HG03457 (cell line): ENCODE data around the gene CREB5.

Experiments used
- ATAC-seq: cut with Tn5 transposase; IDR thresholded peaks from one replicate; pipeline ENCODE4 v1.9.1; 2021; ENCODE audit warnings: moderate number of reproducible peaks; ENCODE audit not compliant: unreplicated experiment

Gene CREB5

DNA sequence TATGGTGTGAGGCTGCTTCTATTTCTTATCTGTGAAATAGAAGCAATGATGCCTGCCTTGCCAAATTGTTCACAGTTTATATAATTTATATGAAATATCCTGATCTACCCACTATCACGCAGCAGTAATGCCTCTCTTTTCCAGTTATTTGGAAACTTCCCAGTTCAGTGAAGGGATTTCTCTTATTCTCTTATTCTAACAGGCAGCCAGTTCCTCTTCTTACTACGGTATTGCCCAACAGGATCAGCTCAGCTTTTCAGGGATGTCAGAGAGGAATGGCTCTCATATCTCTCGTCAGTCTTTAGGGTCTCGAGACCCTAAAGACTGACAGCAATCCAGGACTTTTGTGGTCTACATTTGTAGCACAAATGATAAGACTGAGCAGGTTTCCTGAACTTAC, 215.6 kb downstream of the CREB5 start:
- ATAC-seq, result no peak

DNA sequence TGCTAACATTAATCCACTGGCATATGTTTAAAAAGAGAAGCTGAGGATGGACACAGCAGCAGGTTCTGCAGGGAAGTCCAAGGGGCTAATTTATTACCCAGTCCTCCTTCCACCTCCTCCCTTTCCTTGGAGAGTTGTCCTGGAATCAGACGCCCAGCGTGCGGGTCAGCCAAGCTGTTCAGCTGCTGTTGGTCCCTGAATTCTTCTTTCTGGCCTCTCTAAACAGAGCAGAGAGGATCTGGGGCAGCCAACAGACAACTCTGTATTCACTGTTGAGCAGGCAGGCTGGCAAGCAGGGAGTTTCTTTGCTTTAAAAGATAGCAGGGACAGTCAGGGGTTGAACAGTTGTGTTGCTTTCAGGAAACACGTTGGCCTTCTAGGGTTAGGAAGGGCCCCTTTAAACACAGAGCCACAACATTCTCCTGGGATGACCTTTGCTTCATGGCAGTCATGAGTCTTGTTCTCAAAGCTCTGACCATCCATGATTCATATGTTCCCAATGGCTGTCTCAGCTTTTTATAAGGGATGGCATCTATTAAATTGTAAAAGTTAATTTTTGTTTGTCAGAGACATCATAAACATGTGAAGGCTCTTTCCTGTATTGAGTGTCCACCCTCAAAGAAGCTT, 217.0 kb downstream of the CREB5 start:
- ATAC-seq, result no peak

DNA sequence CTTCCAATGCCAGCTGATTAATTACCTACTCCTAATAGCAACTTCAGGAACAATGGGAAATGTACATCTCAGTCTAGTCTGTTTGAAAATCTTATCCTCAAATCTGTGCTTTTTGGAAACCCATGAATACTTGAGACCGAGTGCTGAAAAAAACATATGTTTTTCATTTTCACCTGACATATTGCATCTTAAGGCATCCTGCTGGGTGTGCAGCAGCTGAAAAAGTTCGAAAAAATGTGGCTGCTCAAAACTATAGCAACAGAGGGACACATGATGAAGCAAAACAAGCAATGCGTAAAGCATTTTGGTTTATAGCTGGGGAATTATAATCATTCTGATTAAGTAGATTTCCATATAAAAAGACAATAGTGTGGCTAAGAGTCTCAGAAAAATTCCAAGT, 218.0 kb downstream of the CREB5 start:
- ATAC-seq, result no peak

DNA sequence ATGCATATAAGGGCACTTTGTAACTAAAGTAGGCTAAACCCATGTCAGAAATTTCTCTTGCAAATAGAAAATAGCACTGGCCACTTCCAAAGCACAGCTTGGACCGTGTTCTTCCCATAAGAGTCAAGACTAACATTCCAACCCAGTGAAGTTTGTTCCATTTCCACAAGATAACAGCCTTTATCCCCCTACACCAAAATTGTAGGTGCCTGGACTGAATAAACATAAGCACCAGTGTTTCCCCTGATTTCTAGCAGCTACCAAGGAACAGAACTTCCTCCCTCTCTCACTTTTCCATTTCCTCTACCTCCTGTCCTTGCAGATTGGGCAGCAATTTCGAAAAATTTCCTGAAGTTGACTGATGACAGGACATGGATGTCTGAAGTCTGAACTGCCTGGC, 219.7 kb downstream of the CREB5 start:
- ATAC-seq, result no peak

DNA sequence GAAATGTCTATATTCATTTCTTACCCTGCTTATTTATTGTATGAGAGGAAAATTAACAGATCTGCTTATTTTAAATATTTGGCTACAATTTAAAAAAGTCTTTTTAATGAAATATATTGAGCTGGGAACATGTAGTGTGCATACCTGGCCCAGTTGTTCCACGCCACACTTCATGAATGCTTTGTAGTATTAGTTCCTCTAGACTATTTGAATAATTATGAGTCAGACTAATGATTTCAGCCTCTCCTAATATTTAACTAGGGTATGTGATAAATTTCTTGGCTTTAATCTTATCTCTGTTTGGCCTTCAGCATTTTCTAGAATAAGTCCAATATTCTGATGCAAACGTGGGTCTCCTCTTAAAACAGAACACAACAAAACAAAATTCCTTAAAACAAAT, 226.6 kb downstream of the CREB5 start:
- no peak for ATAC-seq

DNA sequence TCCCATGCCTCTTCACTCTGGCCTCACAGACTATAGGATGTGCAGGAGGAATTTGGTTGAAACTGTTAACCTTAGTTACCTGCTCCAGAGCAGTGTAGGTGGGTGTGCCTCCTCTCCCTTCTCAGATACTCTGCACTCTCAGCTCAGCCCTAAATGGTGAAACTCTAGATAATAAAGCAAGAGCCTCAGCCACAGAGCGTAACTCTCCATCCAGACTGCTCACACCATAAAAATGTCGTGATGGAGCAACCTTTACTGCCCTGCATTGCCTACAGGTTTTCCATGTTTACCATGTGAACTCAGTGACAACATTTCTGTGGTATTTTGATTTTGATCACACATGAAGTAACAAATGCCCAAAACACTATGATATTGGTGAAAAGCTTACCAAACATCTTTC, 227.7 kb downstream of the CREB5 start:
- ATAC-seq, result no peak

DNA sequence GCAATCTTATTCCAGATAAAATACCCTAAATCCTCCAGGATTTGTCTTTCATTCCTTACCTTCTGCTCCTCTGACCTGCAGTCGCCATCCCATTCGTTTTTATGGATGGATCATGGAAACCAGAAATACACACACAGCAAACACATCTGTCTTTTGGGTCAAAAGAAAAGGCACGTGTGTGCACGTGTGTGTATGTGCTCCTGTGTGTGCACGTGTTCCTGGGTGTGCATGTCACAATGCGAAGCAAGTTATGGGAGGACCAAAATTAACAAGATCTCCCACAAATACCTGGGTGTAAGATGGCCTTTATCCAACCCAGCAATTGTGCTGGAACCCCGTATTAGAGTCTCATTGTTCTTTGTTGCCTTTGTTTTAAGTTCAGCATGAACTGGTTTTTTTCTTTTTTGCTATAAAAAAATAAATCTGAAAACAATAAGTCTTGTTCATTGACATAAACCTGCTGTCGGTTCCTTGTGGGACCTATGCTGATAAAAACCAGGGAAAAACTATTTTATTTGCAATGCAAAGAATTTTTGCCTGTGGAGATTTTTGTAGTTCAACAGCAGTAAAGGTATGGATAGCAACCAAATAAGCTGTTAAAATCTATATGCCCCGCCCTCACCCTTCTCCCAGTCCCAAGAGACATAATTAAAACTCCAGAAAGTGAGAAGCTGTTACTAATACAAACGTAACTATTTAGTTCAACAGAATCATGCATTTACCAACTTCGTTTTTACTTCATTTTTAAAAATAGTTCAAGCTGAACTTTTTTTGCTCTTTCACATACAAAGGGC, 229.6 kb downstream of the CREB5 start:
- no peak for ATAC-seq

DNA sequence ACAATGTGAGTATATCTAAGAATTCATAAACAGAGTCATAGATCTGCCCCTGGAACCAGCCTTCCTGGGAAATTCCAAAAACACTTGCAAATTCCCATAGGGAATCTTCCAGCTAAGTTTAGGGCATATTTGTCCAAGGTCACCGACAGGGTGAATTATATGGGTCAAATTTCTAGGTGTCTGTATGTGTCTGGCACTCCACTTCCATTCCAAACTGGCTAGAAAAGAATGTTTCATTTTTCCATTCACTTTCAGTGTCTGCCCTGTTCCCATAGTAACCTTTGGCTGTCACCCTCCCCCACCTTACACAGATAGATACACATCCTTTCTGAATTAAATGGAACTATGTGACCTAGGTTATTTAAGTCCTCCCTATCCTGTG, 230.9 kb downstream of the CREB5 start:
- no peak for ATAC-seq

DNA sequence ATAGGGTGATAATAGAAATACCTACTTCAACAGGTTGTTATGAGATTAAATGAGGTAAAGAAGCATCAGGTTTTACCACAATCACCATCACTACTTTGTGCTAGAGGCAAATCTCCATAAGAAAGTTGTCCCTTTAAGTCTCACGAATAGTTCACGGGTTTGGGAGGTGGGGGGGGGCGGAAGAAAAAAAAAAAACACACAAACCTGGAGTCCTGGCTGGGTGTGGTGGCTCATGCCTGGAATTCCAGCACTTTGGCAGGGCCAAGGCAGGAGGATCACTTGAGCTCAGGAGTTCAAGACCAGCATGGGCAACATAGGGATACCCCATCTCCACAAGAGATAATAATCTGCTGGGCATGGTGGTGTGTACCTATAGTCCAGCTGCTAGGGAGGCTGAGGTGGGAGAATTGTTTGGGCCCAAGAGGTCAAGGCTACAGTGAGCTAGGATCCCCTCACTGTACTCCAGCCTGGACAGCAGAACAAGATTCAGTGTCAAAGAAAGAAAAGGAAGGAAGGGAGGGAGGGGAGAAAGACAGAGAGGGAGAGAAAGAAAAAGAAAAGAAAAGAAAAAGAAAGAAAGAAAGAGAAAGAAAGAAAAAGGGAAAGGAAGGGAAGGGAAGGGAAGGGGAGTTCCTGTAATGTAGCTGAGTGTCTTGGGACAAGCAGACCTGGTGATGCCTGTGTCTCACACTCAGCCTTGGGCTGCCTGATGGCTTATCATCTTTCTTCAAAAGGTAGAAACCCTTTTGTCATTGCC, 231.4 kb downstream of the CREB5 start:
- ATAC-seq, result no peak

DNA sequence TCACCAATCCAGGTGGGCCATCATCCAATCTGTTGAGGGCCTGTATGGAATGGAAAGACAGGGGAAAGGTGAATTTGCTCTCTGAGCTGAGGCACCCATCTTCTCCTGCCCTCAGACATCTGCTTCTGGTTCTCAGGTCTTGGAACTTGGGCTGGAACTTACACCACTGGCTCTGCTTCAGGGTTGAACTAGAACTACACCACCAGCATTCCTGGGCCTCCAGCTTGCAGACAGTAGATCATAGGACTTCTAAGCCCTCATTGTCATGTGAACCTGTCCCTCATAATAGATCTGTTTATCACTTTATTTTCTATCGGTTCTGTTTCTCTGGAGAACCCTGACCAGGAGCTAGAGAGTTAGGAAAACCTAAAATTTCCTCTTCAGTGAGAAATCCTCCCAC, 233.5 kb downstream of the CREB5 start:
- no peak for ATAC-seq

DNA sequence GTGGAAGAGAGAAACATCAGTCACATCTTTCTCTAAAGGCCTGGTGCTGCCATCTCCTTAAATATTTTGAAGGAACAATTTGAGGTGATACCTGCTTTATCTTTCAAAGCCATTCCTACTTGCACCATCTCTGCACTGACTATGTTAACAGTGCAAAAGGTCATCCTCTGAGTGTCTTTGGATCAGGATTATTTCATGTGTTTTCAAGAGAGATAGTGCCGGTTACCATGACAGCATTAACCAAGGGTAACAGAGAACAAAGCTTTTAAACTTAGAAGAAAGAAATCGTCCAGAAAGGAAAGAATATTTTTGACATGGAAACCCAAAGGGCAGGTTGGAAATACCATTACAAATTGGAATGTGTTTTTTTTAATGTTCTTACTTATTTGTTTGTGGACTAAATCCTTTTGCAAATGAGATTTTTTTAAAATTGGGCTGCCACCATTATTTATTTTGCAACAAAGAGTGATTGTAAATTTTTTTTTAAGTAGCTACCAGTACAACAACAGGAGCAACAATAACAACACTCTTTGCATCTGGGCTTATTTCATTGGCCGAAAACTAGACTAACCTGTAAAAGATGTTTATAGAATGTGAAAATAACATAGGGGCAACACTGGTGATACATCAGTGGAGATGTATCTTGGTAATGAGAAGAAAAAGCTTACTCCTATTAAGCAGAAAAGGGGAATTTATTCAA, 234.2 kb downstream of the CREB5 start:
- ATAC-seq, result no peak

DNA sequence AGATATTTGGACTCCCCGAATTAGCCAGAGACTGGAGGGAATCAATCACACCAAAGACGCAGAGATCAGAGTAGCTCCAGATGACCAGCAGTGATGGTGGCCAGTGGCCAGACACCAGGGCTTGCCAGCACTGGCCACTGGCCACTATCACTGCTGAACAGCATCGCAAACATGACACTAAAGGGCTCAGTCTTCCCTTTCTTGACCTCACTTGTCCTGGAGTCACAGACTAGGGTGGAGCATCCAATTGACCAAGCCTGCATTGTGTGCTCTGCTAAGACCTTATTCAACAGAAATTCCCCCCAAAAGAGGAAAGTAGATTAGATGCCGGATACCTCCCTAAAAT, 234.7 kb downstream of the CREB5 start:
- ATAC-seq, result no peak

DNA sequence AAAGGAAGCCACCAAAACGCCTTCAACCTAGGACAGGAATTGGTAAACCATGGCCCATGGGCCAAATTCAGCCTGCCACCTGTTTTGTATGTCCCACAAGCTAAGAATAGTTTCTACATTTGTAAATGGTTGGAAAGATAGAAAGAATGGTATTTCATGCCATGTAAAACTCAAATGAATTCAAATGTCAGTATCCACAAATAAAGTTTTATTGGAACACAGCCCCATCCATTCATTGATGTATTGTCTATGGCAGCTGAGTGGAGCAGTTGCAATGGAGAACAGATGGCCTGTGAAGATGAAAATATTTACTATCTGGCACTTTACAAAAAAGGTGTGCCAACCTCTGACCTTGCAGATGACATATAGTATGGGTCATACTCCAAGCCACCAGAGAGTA, 236.9 kb downstream of the CREB5 start:
- ATAC-seq, result no peak

DNA sequence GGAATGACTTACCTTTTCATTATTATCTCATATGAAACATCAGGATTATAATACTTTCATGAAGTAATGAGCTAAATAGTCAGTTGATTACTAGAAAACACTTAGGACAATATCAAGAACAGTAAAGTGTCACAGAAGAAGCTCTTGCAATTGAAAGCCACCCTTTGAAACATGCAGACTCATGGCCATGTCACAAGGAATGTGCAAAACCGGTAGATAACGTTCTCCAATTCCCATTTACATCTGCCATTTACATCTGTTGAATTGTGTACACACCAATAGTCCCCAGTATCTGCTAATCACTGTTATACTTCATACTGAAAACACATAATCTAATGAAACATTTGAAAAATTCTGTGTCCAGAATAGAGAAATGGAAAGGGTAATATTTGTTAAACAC, 237.5 kb downstream of the CREB5 start:
- no peak for ATAC-seq

DNA sequence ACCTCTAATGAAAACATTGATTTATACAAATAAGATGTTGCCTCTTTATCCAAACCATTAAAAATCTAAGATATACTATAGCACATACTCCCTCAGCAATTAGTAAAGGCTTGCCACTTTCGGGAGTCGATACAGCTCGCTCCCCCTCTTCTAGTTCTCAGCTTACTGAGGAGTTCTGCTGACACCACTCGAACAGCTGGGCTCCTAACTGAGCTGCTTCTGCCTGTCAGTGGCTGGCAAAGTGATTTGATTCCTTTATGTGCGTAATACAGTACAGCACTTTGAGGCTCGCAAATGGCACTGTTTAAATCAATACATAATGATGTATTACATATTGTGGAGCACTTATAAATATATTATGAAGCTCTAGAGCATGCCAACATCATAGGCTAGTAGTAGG, 241.8 kb downstream of the CREB5 start:
- ATAC-seq, result no peak

DNA sequence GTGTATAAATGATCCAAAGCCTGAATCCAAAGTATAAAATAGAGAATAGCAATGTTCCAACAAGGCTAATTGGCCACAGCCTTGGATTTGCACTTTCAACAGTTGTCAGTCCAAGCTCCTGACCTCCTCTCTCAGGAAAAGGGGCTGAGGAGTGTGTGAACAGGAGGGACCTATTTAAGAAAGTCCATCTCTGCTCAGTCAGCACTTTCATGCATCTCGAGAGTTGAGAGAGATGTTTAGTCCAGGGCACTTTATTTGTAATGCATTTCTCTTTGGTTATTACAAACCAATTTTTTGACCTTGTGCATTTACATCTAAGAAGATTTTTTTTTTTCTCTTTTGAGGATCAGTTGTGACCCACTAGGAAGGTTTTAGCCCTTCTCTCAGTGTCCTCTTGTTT, 244.2 kb downstream of the CREB5 start:
- no peak for ATAC-seq

DNA sequence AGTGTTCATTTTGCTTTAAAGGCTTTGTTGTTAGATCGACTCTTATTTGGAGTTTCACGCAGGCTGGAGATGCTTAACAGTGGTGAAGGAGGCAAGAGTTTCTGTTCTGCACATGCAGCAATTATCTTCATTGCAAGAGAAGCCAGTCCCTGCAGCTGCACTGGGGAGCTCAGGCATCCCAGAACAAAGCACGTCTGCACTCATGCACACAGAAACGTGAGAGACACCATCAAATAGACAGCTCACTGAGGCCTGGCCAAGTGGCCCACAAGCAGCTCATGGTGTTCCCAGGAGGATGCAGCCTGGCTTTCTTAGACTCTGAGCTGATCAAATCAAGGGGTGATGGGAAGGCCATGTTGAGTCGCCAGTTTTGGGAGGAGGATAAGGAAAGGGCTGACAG, 246.1 kb downstream of the CREB5 start:
- ATAC-seq, result no peak

DNA sequence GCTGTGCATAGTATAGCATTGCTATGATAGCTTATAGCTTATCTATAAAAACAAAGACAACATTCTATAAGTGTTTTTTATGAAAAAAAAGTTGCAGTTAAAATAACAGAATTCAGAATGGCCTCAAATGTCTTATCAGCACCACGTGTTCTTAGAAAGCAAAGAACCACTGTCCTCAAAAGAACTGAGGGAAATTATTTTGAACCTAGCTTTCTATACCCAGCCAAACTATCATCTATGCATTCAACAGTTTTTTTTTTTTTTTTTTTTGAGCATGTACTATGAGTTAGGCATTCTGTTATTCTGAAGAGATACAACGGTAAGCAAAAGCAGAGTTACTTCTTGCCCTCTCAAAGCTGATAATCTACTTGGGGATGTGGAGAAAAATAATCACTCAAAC, 247.8 kb downstream of the CREB5 start:
- ATAC-seq, result no peak

DNA sequence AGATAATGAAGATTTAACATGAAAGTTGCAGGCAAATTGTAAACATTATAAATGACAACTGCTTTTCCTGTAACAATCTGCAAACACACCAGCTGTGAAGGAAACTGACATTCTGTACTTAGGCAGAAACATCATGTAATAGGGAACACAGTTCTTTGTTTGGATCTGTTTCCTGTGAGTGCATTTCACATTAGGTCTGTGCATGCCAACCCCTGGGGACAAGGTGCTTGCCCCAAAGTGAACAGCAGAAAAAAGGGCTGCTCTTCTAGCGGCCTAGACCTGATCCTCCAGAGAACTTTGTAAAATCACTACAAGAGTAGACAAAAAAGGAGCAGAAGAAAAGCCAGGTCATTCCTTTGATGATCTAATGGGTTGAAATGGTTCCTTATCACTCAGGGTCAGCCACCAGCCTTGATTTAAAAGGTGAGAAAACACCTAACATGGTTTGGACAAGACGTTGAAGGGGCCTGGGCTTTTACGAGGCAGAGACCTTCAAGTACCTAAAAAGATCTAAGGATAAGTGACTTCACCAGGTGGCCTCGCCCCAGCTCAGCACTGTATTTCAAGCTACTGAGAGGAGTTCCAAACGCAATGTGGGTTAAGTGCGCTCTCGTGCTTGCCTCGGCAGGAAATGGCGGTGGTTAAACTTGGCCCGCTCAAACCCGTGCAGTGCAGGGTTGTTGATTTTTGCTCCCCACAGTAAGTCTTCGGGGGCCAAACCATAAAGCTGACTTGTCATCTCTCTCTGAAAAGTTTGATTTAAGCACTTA, 249.7 kb downstream of the CREB5 start:
- no peak for ATAC-seq

DNA sequence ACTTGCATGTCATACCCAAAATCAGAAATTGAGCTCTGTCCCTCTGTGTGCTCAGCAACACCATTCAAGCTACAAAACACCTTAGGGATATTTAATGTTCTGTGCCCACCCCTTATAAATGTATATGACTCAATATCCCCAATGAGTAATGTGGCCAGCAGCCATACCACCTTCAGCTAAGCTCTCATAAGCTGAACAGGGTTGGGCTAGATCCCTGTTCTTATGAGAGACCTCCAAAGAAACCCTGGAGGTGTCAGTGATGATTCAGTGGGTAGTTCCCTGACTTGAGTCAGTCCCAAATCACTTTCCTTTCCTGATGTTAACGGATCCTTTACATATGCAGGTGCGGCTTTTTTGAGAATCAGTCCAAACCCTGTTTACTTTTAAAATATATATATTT, 253.8 kb downstream of the CREB5 start:
- ATAC-seq, result no peak

DNA sequence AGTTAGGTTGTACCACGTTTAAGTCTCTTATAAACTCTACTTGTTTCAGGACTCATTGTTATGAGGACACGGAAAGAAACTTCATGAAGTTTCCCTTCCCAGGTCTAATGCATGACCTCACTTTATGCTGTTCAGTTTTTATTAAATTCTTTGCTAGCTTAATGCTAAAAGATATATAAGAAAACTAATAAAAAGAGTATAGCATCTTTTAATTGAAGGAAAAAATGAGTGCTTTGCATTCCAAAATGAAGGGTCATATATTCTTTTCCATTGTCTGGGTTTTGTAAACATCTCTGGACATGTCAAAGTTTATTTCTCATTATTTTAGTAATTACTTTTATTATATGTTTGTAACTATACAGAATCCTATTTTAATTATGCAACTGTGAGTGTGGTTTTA, 255.8 kb downstream of the CREB5 start:
- ATAC-seq, result no peak
